ENCODE data around the gene DOCK11.

DNA sequence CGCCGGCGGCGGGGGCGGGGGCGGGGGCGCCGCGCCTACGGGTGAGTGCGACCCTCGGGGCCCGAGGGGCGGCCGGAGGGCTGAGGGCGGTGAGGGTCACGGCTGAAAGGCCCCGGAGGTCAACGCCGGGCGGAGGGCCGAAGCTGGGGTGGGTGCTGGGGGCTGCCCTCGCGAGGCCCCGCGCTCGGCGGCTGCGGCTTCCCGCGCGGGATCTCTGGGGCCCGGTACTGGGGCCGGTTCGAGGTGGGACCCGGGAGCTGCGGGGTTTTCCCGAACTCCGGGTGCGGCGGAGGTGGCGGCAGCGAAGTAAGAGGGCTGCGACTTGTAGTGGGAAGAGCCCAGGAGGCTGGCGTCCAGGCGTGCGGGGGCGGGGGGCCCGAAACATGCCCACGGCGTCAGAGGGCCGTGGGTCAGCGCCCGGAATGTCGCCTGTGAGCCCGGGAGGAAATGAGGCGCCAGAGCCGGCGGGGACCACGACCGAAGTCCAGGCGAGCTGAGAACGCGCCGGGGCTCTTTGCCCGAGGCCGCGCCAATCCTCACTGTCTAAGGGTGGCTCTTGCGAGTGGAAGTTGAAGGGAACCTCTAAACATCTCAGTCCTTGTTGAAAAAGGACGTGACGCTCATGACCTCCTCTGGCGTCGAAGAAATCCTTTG lies 232.2 kb downstream of the DOCK11 start:
- TF ChIP-seq POLR2AphosphoS5 (IDR thresholded peaks at IDR 0.05), result peak; percentile 42
- TF ChIP-seq, protein P1, sequence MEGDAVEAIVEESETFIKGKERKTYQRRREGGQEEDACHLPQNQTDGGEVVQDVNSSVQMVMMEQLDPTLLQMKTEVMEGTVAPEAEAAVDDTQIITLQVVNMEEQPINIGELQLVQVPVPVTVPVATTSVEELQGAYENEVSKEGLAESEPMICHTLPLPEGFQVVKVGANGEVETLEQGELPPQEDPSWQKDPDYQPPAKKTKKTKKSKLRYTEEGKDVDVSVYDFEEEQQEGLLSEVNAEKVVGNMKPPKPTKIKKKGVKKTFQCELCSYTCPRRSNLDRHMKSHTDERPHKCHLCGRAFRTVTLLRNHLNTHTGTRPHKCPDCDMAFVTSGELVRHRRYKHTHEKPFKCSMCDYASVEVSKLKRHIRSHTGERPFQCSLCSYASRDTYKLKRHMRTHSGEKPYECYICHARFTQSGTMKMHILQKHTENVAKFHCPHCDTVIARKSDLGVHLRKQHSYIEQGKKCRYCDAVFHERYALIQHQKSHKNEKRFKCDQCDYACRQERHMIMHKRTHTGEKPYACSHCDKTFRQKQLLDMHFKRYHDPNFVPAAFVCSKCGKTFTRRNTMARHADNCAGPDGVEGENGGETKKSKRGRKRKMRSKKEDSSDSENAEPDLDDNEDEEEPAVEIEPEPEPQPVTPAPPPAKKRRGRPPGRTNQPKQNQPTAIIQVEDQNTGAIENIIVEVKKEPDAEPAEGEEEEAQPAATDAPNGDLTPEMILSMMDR (IDR thresholded peaks at IDR 0.05), result no peak
